Measurements from ENCODE around the gene ARHGDIG. TPM values are rescaled to one million over a fixed set of nuclear protein-coding genes. Genes with fewer than 3 reads are reported as not detected.

ARHGDIG gene
- total RNA-seq, 2 experiments from 2014 or later: not detected

DNA sequence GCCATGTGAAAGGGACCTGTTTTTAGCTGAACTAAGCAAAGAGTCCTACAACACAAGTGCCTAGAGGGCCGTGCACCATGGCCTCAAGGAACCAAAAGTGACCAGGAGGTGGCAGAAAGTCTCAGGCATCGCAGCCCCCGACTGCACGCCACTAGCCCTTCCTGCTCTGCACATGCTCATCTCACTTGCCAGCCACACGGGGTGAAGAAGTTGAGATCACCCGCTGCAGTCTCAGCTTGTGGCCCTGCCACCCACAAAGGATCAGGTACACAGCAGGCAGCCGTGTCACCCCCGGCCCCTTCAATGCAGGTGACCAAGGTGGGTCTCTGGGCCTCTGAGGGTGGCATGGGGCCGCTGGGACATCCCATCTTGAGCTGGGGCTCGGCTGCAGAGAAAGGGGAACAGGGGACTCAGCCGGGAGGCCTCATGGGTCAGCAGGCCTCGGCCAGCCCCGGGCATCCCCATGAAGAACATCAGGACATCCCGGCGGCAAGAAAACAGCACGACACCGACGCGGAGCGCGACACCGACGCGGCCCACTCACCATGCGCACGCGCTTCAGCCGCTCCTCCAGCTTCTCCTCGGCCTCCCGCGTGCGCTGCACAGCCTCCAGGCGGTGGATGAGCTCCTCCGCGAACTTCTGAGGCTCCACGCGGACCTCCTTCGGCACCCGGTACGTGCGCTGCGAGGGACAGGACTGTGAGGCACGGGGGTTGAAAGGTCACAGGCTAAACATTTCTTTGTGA, 23.5 kb downstream of the ARHGDIG start:
- no peak for DNase-seq (ENCODE audit: low spot score)
- ChIA-PET CTCF (ENCODE audit: unreplicated experiment) (no interaction called here), POLR2A (no interaction called here)
- Histone ChIP-seq H3K36me3 (ENCODE audit: insufficient read depth, low read length) (peaks cover 8% of the 10 kb centered on the region; the same call in 1 of the 2 replicates), H3K27ac (ENCODE audit: low read depth, low read length, poor library complexity, severe bottlenecking) (no peak overlapping the region), H3K9me3 (ENCODE audit: low read length) (no peaks in the 10 kb centered on the region), H4K20me1 (ENCODE audit: insufficient read depth, low read length) (no peaks in the 10 kb centered on the region), H3K79me2 (ENCODE audit: insufficient read depth, low read depth, low read length) (no peaks in the 10 kb centered on the region), H3K4me1 (ENCODE audit: insufficient read depth, low read length, poor library complexity, severe bottlenecking) (no peaks in the 10 kb centered on the region), H3K9me2 (ENCODE audit: insufficient read depth, low read length) (no peaks in the 10 kb centered on the region), H3K4me3 (ENCODE audit: low read depth, low read length, poor library complexity, severe bottlenecking) (no peak overlapping the region), H3K4me2 (ENCODE audit: low read length) (no peak overlapping the region), H2AFZ (ENCODE audit: low read length) (no peak overlapping the region)
- no peak for TF ChIP-seq EZH2phosphoT487 (IDR thresholded peaks at IDR 0.05; ENCODE audit: borderline replicate concordance, low read depth, low read length)
- TF ChIP-seq, protein P1, sequence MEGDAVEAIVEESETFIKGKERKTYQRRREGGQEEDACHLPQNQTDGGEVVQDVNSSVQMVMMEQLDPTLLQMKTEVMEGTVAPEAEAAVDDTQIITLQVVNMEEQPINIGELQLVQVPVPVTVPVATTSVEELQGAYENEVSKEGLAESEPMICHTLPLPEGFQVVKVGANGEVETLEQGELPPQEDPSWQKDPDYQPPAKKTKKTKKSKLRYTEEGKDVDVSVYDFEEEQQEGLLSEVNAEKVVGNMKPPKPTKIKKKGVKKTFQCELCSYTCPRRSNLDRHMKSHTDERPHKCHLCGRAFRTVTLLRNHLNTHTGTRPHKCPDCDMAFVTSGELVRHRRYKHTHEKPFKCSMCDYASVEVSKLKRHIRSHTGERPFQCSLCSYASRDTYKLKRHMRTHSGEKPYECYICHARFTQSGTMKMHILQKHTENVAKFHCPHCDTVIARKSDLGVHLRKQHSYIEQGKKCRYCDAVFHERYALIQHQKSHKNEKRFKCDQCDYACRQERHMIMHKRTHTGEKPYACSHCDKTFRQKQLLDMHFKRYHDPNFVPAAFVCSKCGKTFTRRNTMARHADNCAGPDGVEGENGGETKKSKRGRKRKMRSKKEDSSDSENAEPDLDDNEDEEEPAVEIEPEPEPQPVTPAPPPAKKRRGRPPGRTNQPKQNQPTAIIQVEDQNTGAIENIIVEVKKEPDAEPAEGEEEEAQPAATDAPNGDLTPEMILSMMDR (conservative IDR thresholded peaks at IDR 0.05; ENCODE audit: low read length): 0 out of 2 replicates have a peak, but pooled peaks have one; percentile 27
- no TSS peak for BruUV-seq (replicated peaks)
- intact Hi-C loops (cut with micrococcal nuclease; ENCODE audit: unreplicated experiment): no loop called here

DNA sequence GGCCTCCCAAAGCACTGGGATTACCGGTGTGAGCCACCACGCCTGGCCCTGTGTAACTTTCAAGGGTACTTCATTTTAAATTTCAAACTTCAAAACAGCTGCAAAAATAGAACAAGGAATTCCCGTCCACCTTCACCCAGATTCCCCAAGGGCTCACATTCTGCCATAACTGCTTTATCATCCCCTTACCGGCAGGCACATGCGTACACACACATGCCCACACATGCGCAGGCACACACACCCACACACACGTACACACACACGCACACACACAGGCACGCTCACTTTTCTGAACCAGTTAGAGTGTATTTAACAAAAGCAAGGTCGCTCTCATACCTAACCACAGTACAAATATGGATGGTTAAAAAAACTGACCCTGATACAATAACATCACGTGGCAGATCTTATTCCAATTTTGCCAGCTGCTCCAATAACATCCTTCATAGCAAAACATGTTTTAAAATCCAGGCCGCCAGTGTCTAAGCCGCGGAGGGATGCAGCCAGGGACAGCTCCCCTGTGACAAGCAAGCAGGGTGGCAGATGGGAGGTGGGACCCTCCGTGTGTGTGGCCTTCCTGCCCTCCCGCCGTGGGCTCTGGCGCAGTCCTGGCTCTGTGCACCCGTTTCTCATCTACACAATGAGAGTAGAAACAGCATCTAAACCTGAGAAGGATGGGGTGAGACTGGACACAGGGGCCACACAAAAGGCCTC, 25.7 kb downstream of the ARHGDIG start:
- no peak overlapping the region for H3K4me2 ChIP-seq (ENCODE audit: low read length)
- H4K20me1 ChIP-seq (ENCODE audit: insufficient read depth, low read length): no peaks in the 10 kb centered on the region
- H3K9me2 ChIP-seq (ENCODE audit: insufficient read depth, low read length): no peaks in the 10 kb centered on the region
- POLR2A ChIA-PET: no interaction called here
- intact Hi-C loops (cut with micrococcal nuclease; ENCODE audit: unreplicated experiment): no loop called here
- no peaks in the 10 kb centered on the region for H3K79me2 ChIP-seq (ENCODE audit: insufficient read depth, low read depth, low read length)
- no peaks in the 10 kb centered on the region for H3K4me1 ChIP-seq (ENCODE audit: insufficient read depth, low read length, poor library complexity, severe bottlenecking)
- no peak overlapping the region for H2AFZ ChIP-seq (ENCODE audit: low read length)
- DNase-seq (ENCODE audit: low spot score): no peak
- peaks cover 8% of the 10 kb centered on the region; the same call in 1 of the 2 replicates for H3K36me3 ChIP-seq (ENCODE audit: insufficient read depth, low read length)
- CTCF ChIA-PET (ENCODE audit: unreplicated experiment): no interaction called here
- H3K4me3 ChIP-seq (ENCODE audit: low read depth, low read length, poor library complexity, severe bottlenecking): no peak overlapping the region
- no TSS peak for BruUV-seq (replicated peaks)
- no peak overlapping the region for H3K27ac ChIP-seq (ENCODE audit: low read depth, low read length, poor library complexity, severe bottlenecking)
- TF ChIP-seq, protein P1 (conservative IDR thresholded peaks at IDR 0.05; ENCODE audit: low read length): no peak
- TF ChIP-seq EZH2phosphoT487 (IDR thresholded peaks at IDR 0.05; ENCODE audit: borderline replicate concordance, low read depth, low read length): no peak
- no peaks in the 10 kb centered on the region for H3K9me3 ChIP-seq (ENCODE audit: low read length)

DNA sequence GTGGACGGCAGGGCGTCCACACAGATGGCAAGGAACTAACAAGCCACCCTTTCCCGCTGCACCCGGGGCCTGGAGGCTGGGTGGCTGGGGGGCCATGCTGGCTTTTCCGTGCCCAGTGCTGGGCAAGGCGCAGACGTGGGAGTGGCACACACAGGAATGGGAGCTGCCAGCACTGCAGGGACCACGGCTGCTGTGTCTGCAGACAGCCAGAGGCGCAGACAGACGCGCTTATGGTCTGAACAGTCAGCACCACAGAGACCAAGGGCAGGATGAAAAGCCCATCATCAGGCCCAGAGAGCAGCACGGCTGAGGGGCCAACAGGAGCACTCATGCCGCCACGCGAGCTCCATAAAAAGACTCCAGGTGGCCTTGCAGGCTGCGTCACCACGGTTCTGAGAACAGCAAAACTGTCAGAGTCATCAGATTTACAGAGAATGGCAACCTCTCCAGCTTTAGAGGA, 26.6 kb downstream of the ARHGDIG start:
- ChIA-PET POLR2A (no interaction called here), CTCF (ENCODE audit: unreplicated experiment) (no interaction called here)
- H3K4me1 ChIP-seq (ENCODE audit: insufficient read depth, low read length, poor library complexity, severe bottlenecking): no peaks in the 10 kb centered on the region
- H3K4me2 ChIP-seq (ENCODE audit: low read length): no peak overlapping the region
- H3K9me3 ChIP-seq (ENCODE audit: low read length): no peaks in the 10 kb centered on the region
- H4K20me1 ChIP-seq (ENCODE audit: insufficient read depth, low read length): no peaks in the 10 kb centered on the region
- no peak overlapping the region for H2AFZ ChIP-seq (ENCODE audit: low read length)
- BruUV-seq (replicated peaks): no TSS peak
- no peaks in the 10 kb centered on the region for H3K79me2 ChIP-seq (ENCODE audit: insufficient read depth, low read depth, low read length)
- DNase-seq (ENCODE audit: low spot score): no peak
- H3K4me3 ChIP-seq (ENCODE audit: low read depth, low read length, poor library complexity, severe bottlenecking): no peak overlapping the region
- H3K9me2 ChIP-seq (ENCODE audit: insufficient read depth, low read length): no peaks in the 10 kb centered on the region
- intact Hi-C loops (cut with micrococcal nuclease; ENCODE audit: unreplicated experiment): no loop called here
- TF ChIP-seq, protein P1 (conservative IDR thresholded peaks at IDR 0.05; ENCODE audit: low read length): no peak
- no peak for TF ChIP-seq EZH2phosphoT487 (IDR thresholded peaks at IDR 0.05; ENCODE audit: borderline replicate concordance, low read depth, low read length)
- peaks cover 11% of the 10 kb centered on the region; the same call in 1 of the 2 replicates for H3K36me3 ChIP-seq (ENCODE audit: insufficient read depth, low read length)
- no peak overlapping the region for H3K27ac ChIP-seq (ENCODE audit: low read depth, low read length, poor library complexity, severe bottlenecking)
